Gastroesophageal sphincter (tissue), 4 donors: ENCODE data around the gene DCTN5. TPM values are rescaled to one million over a fixed set of nuclear protein-coding genes. Genes with fewer than 3 reads are reported as not detected.

Experiments
- ATAC-seq: fragments of 150-250 bp; one replicate; pipeline ENCODE4 v1.9.1; 2016; ENCODE audit warnings: mild to moderate bottlenecking, moderate library complexity
- H3K27ac ChIP-seq, 4 donors: fragments of 200-600 bp; sonication (generic) in 3 of 4; 1 replicate in 3 of 4; 2 replicates in 1 of 4; pipeline ENCODE4 v1.5.1; 2016 to 2019
- H3K27me3 ChIP-seq: fragments of 200-600 bp; sonication (generic); one replicate; pipeline ENCODE4 v1.5.1; 2019
- H3K36me3 ChIP-seq, 2 donors: fragments of 200-600 bp; sonication (generic); one replicate each; pipeline ENCODE4 v1.5.1; 2019; ENCODE audit warnings: control low read depth in 1 of 2
- H3K4me1 ChIP-seq, 3 donors: fragments of 200-600 bp; sonication (generic); 1 replicate in 2 of 3; 2 replicates in 1 of 3; pipeline ENCODE4 v1.5.1; 2016 to 2019; ENCODE audit warnings: control low read depth in 2 of 3
- H3K4me3 ChIP-seq, 2 donors: fragments of 200-600 bp; sonication (generic); one replicate each; pipeline ENCODE4 v1.5.1; 2019; ENCODE audit warnings: mild to moderate bottlenecking in 1 of 2, moderate library complexity in 1 of 2
- H3K9me3 ChIP-seq, 3 donors: fragments of 200-600 bp; sonication (generic); one replicate each; pipeline ENCODE4 v1.5.1; 2017 to 2019; ENCODE audit warnings: control low read depth in 2 of 3
- CTCF ChIP-seq, 4 experiments: fragments of 200-600 bp in 2 of 4; fragments of 450-650 bp in 2 of 4; sonication (generic) in 1 of 4; IDR thresholded peaks; one replicate each; pipeline ENCODE4 v1.5.1; 2017 to 2019; ENCODE audit warnings: antibody characterized with exemption in 4 of 4, mild to moderate bottlenecking in 2 of 4, moderate library complexity in 2 of 4
- EP300 ChIP-seq: sonication (generic); formaldehyde crosslinking; IDR thresholded peaks from one replicate; pipeline ENCODE4 v1.6.1; 2017; ENCODE audit warnings: antibody characterized with exemption, mild to moderate bottlenecking
- POLR2A ChIP-seq, 2 donors: fragments of 450-650 bp; IDR thresholded peaks; one replicate each; pipeline ENCODE4 v1.6.1; 2017; ENCODE audit warnings: antibody characterized with exemption in 2 of 2, mild to moderate bottlenecking in 2 of 2, moderate library complexity in 1 of 2
- POLR2AphosphoS5 ChIP-seq: sonication (generic); formaldehyde crosslinking; IDR thresholded peaks from one replicate; pipeline ENCODE4 v1.6.1; 2017; ENCODE audit warnings: antibody characterized with exemption
- WGBS, 2 donors: methylation state at CpG; one replicate each; pipeline ENCODE4 v1.1.5; 2018; ENCODE audit warnings: low coverage in 1 of 2; 5-methylcytosine and 5-hydroxymethylcytosine counted together
- total RNA-seq, 4 donors: library from RNA; depleted of rRNA; stranded (reverse); fragments of >200 nt; gene quantifications; one replicate each; pipeline ENCODE4 v1.1.0, GENCODE V29; 2016

The DCTN5 gene
- total RNA-seq, 4 donors from 2014 or later = 39.4 to 76.1 (median 57.6) TPM

- peak overlapping the region; percentile 55 to 95 for H3K4me3 ChIP-seq
- H3K36me3 ChIP-seq = peaks cover 0 to 53% of the 10 kb centered on the region in 2 donors
- H3K27me3 ChIP-seq = no peaks in the 10 kb centered on the region
- 0 to 2% methylated on average over 7 of the region's 8 CpGs for WGBS, 2 donors
- TF ChIP-seq POLR2AphosphoS5 = no peak
- TF ChIP-seq POLR2A (IDR thresholded peaks at IDR 0.05) = no peak
- no peak for TF ChIP-seq CTCF (IDR thresholded peaks at IDR 0.05)
- no peak for TF ChIP-seq EP300
- peak overlapping the region; percentile 16 to 86 (median 83) for H3K27ac ChIP-seq
- H3K4me1 ChIP-seq = peaks cover 0 to 46% (median 15%) of the 10 kb centered on the region in 3 donors
- ATAC-seq = no peak
- no peaks in the 10 kb centered on the region for H3K9me3 ChIP-seq
Measured at GRCh38 chr16:23640615-23640930, 693 bp upstream of the DCTN5 start.

- no peaks in the 10 kb centered on the region for H3K27me3 ChIP-seq
- peaks cover 0 to 52% of the 10 kb centered on the region in 2 donors for H3K36me3 ChIP-seq
- H3K4me3 ChIP-seq = peak overlapping the region; percentile 55 to 95
- H3K27ac ChIP-seq = peak overlapping the region in 1 of 4 donors; percentile 83
- TF ChIP-seq POLR2A (IDR thresholded peaks at IDR 0.05) (no peak), POLR2AphosphoS5 (no peak), EP300 (no peak), CTCF (IDR thresholded peaks at IDR 0.05) (no peak)
- H3K9me3 ChIP-seq = no peaks in the 10 kb centered on the region
- no peak for ATAC-seq
- WGBS, 2 donors = 62 to 76% methylated on average over 12 to 14 of the region's 14 CpGs
- H3K4me1 ChIP-seq = peaks cover 0 to 49% (median 15%) of the 10 kb centered on the region in 3 donors
Measured at GRCh38 chr16:23642246-23642774, 1.0 kb downstream of the DCTN5 start.

GRCh38 chr16:23650674-23651416 is 9.6 kb downstream of the DCTN5 start:
- WGBS, 2 donors = 80 to 89% methylated on average over 2 to 4 of the region's 4 CpGs
- Histone ChIP-seq H3K36me3 (peaks cover 0 to 66% of the 10 kb centered on the region in 2 donors), H3K4me3 (no peak overlapping the region), H3K27ac (no peak overlapping the region), H3K4me1 (peaks cover 0 to under 1% (median 0%) of the 10 kb centered on the region in 3 donors), H3K9me3 (no peaks in the 10 kb centered on the region), H3K27me3 (no peaks in the 10 kb centered on the region)
- TF ChIP-seq EP300 = no peak
- ATAC-seq = no peak

GRCh38 chr16:23651943-23652468 is 10.7 kb downstream of the DCTN5 start:
- H3K4me1 ChIP-seq = no peaks in the 10 kb centered on the region
- H3K27ac ChIP-seq = no peak overlapping the region
- no peaks in the 10 kb centered on the region for H3K27me3 ChIP-seq
- no peaks in the 10 kb centered on the region for H3K9me3 ChIP-seq
- TF ChIP-seq CTCF (IDR thresholded peaks at IDR 0.05) = no peak
- TF ChIP-seq POLR2AphosphoS5 = no peak
- no peak for TF ChIP-seq EP300
- no peak for TF ChIP-seq POLR2A (IDR thresholded peaks at IDR 0.05)
- peaks cover 0 to 67% of the 10 kb centered on the region in 2 donors for H3K36me3 ChIP-seq
- no peak for ATAC-seq
- no peak overlapping the region for H3K4me3 ChIP-seq
- 95% methylated on average over 4 of the region's 4 CpGs for WGBS, 2 donors

- 94 to 100% methylated on average over 2 of the region's 2 CpGs for WGBS, 2 donors
- H3K9me3 ChIP-seq = no peaks in the 10 kb centered on the region
- no peak for ATAC-seq
- TF ChIP-seq EP300 (no peak), CTCF (IDR thresholded peaks at IDR 0.05) (no peak), POLR2AphosphoS5 (no peak), POLR2A (IDR thresholded peaks at IDR 0.05) (no peak)
- H3K4me3 ChIP-seq = no peak overlapping the region
- H3K27ac ChIP-seq = no peak overlapping the region
- H3K4me1 ChIP-seq = no peaks in the 10 kb centered on the region
- H3K27me3 ChIP-seq = no peaks in the 10 kb centered on the region
- H3K36me3 ChIP-seq = peaks cover 14 to 100% of the 10 kb centered on the region in 2 donors
Measured at GRCh38 chr16:23663918-23664317, 22.7 kb downstream of the DCTN5 start.
